GM19099 (cell line): ENCODE results near the gene CSRNP2.

Experiments
- POLR2A ChIP-seq: IDR thresholded peaks from 3 replicates; pipeline ENCODE4 v1.6.1; 2011; ENCODE audit warnings: low read depth; ENCODE audit not compliant: insufficient read length; ENCODE audit errors: extremely low read depth

The CSRNP2 gene, protein sequence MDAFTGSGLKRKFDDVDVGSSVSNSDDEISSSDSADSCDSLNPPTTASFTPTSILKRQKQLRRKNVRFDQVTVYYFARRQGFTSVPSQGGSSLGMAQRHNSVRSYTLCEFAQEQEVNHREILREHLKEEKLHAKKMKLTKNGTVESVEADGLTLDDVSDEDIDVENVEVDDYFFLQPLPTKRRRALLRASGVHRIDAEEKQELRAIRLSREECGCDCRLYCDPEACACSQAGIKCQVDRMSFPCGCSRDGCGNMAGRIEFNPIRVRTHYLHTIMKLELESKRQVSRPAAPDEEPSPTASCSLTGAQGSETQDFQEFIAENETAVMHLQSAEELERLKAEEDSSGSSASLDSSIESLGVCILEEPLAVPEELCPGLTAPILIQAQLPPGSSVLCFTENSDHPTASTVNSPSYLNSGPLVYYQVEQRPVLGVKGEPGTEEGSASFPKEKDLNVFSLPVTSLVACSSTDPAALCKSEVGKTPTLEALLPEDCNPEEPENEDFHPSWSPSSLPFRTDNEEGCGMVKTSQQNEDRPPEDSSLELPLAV

DNA sequence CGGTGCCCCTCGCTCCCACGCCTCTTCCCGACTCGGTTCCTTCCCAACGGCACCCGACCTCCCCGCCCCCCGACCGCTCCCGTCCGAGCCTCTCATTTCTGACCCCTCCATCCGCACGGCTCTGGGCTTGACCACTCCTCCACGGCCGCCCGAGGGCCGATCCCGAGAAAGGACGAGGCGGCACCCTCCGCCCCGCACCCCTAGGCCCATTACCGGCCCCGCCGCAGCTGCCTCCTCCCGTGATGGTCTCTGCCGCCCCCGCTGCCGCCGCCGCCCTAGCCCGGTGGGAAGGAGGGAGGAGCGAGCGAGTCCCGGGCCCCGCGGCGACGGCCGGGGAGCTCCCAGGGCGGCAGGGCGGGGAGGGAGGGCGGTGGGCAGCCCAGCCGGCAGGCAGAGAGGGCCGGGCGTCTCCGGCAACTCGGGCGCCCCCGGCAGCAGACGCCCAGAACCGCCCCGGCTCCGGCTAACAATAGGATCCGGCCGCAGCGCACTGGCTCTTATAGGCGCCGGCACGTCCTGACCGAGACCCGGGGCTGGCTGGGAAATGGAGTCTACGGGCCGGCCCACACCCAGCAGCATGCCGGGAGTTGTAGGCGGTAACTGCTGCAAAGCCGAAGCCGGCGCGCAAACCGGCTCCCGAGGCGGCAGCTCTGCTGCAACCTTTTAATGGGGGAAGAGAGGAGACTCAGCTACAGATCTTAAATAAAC lies at the start of gene CSRNP2:
CSRNP2 (minus strand) TSS at position 471 of the 708 bp plus-strand sequence. CDS start 7,035 bp downstream, outside the sequence.
- peak; percentile 100 for TF ChIP-seq POLR2A

DNA sequence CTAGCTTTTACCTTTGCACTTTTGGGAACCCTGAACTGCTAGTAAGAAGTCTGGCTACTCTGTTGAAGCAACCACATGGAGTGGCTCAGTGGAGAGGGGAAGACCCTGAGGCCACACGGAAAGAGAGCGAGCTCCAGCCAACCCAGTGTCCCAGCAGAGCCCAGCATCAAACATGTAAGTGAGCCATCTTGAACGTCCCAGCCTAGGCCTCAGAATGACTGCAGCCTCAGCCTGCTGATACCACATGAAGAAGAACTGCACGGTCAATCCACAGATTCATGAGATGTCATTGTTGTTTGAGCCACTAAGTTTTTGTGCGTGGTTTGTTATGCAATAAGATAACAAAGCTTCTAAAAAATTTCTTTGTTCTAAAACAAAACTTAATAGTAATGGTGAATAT lies 49.3 kb upstream of the CSRNP2 start:
- no peak for TF ChIP-seq POLR2A

DNA sequence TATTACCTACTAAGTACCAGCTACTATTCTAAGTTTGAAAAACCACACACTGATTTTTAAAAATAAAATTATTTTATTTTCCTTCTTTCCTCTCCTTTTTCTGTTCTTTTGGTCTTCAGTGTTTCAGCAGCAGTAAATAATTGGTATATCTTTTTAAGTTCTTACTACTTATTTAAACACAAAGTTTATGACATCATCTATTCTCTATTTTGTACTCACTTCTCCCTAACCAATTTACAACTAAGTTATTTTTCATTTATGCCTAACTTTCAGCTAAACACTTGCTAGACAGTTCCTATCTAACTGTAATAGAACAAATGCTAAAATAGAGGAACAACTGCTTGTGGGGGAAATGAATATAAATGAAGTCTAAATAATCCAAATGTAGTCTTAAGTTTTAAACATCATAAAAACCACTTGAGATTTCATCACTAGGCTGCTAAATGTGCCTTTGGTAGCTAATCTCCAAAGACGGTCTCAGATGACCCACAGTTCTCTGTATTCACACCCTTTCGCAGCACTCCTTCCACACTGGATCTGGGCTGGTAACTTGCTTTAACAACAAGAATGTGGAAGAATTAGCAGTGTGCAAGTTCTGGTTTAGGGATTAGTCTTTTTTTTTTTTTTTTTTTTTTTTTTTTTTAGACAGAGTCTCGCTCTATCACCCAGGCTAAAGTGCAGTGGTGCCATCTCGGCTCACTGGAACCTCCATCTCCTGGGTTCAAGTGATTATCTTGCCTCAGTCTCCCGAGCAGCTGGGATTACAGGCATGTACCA lies 48.5 kb upstream of the CSRNP2 start:
- TF ChIP-seq POLR2A = no peak

DNA sequence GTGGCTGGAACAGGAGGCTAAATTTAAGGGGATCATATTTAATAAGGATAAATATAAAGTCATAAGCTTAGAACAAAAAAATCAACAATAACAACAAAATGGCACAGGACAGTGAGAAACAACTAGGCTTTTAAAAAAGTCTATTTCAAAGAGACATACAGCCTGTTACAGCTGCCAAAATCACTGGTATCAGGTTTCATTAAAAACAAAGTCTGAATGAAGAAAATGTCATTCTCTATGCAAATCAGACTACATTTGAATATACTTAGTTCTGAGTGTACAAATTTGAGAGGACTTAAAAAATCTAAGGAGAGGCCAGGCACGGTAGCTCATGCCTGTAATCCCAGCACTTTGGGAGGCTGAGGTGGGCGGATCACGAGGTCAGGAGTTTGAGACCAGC lies 45.5 kb upstream of the CSRNP2 start:
- TF ChIP-seq POLR2A = no peak

DNA sequence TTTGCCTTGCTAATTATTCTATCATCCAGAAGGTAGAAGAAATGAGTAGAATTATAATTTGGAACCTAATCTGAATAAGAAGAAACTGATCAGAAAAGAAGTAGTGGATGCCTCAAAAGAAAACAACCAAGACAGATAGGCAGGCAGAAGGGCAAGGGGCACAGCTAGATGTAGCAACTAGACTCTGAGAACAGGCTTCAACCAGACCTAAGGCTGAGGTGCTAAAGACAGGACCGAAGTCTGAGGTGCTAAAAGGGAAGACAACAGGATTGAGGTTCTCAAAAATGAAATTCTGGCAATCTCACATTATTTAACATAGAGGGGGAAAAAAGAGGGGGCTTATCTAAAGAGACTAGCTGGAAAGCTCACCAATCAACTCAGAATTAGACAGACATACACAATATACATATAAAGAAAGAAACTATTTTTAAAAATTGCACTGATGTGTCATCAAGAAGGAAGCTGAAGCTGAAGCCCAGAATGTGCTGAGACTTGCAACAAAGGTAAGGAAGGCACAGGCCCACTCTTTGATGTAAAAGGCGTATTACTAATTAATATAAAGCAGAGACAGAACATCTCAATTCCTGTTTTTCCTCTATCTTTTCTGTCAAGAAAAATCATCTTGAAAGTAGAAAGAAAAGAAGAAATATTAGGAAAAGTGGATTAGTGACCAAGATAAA lies 43.8 kb upstream of the CSRNP2 start:
- no peak for TF ChIP-seq POLR2A

DNA sequence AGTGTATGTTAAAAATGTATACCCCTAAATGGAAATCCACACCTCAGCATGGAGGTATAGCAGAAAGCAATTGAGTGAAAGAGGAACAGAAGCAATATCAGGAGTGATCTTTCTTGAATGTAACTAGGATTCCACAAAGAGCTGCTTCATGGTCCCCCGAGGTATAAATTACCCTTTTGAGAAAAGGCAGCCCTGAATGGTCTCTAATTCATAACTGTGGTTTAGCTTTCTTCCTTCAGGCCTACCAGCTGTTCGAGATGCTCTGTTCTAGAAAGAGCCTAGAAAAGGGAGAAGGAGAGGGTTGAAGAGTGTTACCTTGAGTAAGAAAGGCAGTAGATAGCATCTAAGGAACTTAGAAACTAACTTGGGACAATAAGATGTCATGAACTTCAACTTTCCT lies 42.9 kb upstream of the CSRNP2 start:
- no peak for TF ChIP-seq POLR2A

DNA sequence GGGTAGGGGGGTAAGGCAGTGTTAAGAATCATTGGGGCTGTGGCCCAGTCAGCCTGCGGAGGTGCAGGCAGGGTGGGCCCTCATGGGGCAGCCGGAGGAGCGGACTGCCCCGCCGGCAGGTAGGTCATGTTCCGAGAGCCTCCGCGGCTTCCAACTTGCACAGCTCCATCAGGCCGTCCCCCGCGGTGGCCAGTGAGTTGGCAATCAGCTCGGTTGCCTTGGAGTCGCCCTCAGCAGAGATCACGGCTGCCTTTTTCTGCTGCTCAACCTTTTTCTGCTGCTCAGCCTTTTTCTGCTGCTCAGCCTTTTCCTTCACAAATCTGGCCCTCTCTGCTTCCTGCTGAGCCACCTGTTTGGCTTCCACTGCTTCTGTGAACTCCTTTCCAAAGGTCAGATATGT lies 41.1 kb upstream of the CSRNP2 start:
- no peak for TF ChIP-seq POLR2A

DNA sequence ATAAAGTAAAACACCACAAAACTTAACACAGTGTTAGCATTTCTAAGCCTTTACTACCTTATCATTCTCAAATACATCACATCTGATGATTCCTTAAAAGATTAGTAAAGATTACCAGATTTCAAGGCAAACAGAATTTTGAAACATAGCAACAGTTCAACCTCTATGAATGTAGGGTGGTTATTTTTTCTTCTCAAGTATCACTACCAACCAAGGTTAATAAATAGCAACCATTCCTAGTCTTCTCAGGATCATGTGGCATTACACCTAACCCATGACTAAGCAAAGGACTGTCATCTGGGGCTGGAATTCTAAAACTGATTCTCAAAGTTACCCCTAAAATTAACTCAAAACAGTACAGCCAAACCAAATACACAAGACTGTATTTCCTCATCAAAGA lies 39.4 kb upstream of the CSRNP2 start:
- no peak for TF ChIP-seq POLR2A

DNA sequence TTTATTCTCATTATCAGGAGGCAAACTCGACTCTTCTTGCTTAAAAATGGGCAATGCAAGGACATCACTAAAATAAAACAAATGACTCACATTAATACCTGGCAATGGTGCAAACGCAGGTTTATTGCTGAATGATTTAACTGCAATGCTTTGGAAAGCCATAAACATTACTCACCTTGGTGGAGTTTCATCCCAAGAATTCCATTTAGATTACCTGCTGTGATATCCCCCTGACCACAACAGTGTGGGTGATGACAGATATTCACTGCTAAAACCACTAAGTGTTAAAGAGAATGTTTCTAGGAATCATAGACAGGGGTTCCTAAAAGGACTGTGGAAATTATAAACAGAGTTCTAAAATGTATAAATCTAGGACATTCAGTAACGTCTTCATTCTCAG lies 35.3 kb upstream of the CSRNP2 start:
- no peak for TF ChIP-seq POLR2A

DNA sequence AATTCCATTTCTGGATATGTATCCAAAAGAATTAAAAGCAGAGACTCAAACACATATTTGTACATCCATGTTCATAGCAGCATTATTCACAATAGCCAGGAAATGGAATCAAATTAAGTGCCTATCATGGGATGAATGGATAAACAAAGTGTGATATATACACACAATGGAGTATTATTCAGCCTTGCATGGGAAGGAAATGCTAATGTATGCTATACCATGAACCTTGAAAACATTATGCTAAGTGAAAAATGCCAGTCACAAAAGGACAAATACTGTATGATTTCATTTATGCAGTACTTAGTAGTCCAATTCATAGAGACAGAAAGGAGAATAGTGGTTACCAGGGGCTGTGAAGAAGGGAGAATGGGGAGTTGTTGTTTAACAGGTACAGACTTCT lies 32.1 kb upstream of the CSRNP2 start:
- no peak for TF ChIP-seq POLR2A

DNA sequence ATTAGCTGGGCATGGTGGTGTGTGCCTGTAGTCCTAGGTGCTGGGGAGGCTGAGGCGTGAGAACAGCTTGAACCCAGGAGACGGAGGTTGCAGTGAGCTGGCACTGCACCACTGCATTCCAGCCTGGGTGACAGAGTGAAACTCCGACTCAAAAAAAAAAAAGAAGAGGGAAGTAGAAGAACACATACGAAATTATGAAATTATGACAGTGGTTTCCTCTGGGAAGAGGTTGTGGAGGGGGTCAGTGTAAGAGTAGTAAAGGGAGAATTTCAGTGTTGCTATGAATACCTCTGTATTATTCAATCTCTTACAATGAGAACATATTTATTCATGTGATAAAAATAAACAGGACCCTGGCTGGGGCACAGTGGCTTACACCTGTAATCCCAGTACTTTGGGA lies 24.7 kb upstream of the CSRNP2 start:
- TF ChIP-seq POLR2A = no peak

DNA sequence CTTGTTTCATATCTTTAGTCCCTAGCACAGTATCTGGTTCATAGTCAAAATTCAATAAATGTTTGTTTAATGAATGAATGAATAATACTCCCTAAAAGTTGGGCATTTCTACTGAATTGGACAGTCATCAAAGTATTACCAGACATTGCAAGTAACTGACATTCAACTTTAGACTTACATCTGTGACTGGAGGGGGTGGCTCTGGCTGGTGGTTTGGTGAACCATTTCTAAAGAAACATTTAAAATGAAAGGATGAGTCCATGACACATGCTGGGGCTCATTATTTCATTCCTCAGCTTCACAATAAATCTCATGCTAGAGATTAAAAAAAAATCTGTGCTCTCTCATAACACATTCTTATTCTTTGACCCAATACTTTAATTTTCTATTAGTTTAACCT lies 20.6 kb upstream of the CSRNP2 start:
- no peak for TF ChIP-seq POLR2A

DNA sequence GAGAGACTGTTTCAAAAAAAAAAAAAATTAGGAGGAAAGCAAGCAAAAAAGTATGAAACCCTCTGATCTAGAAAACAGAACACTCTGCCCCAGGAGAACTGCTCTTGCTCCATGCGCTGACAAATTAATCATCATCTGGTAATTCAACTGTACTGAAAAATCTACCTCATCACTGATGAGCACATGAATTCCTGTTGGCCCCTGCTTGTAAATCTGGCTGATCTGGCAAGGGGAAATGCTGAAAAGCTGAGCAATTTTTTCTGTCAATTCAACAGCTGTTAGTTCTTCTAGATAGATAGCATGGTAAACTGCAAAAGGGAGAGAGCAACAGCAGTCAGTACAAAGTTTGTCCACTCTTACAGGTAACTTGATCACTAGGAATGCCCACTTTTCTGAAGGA lies 15.2 kb upstream of the CSRNP2 start:
- no peak for TF ChIP-seq POLR2A

DNA sequence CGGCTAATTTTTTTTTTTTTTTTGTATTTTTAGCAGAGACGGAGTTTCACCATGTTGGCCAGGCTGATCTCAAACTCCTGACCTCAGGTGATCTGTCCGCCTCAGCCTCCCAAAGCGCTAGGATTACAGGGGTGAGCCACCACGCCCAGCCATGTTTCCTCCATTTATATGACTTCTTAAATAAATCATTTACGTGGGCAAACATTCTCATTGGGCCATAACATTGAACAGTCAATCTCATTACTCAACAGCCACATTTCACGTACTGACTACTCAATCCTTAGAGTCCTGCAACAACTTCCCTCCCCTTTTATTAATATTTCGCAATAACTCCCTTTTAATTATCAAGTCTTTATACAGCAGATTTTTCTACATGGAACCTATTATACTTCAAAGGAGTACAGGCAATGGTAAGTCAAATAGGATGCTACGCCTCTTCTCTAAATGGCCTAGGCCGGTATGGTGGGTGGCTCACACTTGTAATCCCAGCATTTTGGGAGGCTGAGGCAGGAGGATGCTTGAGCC lies 7.4 kb upstream of the CSRNP2 start:
- no peak for TF ChIP-seq POLR2A
